Gastroesophageal sphincter (tissue), 4 donors: ENCODE results near the gene PRR23E. TPM values are rescaled to one million over a fixed set of nuclear protein-coding genes. Genes with fewer than 3 reads are reported as not detected.

Experiments
- ATAC-seq: fragments of 150-250 bp; one replicate; pipeline ENCODE4 v1.9.1; 2016; ENCODE audit warnings: mild to moderate bottlenecking, moderate library complexity
- H3K27ac ChIP-seq, 4 donors: fragments of 200-600 bp; sonication (generic) in 3 of 4; 1 replicate in 3 of 4; 2 replicates in 1 of 4; pipeline ENCODE4 v1.5.1; 2016 to 2019
- H3K27me3 ChIP-seq: fragments of 200-600 bp; sonication (generic); one replicate; pipeline ENCODE4 v1.5.1; 2019
- H3K36me3 ChIP-seq, 2 donors: fragments of 200-600 bp; sonication (generic); one replicate each; pipeline ENCODE4 v1.5.1; 2019; ENCODE audit warnings: control low read depth in 1 of 2
- H3K4me1 ChIP-seq, 3 donors: fragments of 200-600 bp; sonication (generic); 1 replicate in 2 of 3; 2 replicates in 1 of 3; pipeline ENCODE4 v1.5.1; 2016 to 2019; ENCODE audit warnings: control low read depth in 2 of 3
- H3K4me3 ChIP-seq, 2 donors: fragments of 200-600 bp; sonication (generic); one replicate each; pipeline ENCODE4 v1.5.1; 2019; ENCODE audit warnings: mild to moderate bottlenecking in 1 of 2, moderate library complexity in 1 of 2
- H3K9me3 ChIP-seq, 3 donors: fragments of 200-600 bp; sonication (generic); one replicate each; pipeline ENCODE4 v1.5.1; 2017 to 2019; ENCODE audit warnings: control low read depth in 2 of 3
- EP300 ChIP-seq: sonication (generic); formaldehyde crosslinking; IDR thresholded peaks from one replicate; pipeline ENCODE4 v1.6.1; 2017; ENCODE audit warnings: antibody characterized with exemption, mild to moderate bottlenecking
- POLR2A ChIP-seq, 2 donors: fragments of 450-650 bp; IDR thresholded peaks; one replicate each; pipeline ENCODE4 v1.6.1; 2017; ENCODE audit warnings: antibody characterized with exemption in 2 of 2, mild to moderate bottlenecking in 2 of 2, moderate library complexity in 1 of 2
- POLR2AphosphoS5 ChIP-seq: sonication (generic); formaldehyde crosslinking; IDR thresholded peaks from one replicate; pipeline ENCODE4 v1.6.1; 2017; ENCODE audit warnings: antibody characterized with exemption
- WGBS, 2 donors: methylation state at CpG; one replicate each; pipeline ENCODE4 v1.1.5; 2018; ENCODE audit warnings: low coverage in 1 of 2; 5-methylcytosine and 5-hydroxymethylcytosine counted together
- total RNA-seq, 4 donors: library from RNA; depleted of rRNA; stranded (reverse); fragments of >200 nt; gene quantifications; one replicate each; pipeline ENCODE4 v1.1.0, GENCODE V29; 2016
- TF ChIP-seq, protein P1 (sequence below), 4 experiments: fragments of 200-600 bp in 2 of 4; fragments of 450-650 bp in 2 of 4; sonication (generic) in 1 of 4; IDR thresholded peaks; one replicate each; pipeline ENCODE4 v1.5.1; 2017 to 2019; ENCODE audit warnings: antibody characterized with exemption in 4 of 4, mild to moderate bottlenecking in 2 of 4, moderate library complexity in 2 of 4

PRR23E gene
- total RNA-seq, 4 donors from 2014 or later = not detected

DNA sequence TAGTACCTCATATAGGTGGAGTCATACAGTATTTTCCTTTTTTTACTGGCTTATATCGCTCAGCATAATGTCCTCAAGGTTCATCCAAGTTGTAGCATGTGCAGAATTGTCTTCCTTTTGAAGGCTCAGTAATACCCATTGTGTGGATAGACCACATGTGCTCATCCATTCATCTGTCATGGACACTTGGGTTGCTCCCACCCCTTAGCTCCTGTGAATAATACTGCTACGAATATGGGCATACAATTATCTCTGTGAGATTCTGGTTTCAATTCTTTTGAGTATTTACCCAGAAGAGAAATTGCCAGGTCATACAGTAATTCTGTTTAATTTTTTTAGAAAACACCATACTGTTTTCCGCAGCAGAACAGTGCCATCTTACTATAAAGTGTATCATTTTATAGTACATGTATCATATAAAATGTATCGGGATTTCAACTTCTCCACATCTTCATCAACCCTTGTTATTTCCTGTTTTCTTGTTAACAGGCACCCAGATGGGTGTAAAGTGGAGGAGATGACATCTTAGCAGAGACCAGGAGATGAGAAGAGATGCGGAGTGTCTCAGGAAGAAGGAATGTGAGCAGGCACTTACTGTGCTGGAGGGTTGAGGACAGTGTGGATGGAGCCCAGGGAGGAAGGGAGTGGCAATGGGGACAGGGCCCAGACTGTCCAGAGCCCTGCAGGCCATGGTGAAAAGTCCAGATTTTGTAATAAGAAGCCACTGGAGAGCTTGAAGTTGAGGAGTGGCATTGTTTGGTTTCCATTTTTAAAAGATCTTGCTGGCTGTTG is 27.0 kb upstream of the PRR23E start:
- no peak for ATAC-seq
- Histone ChIP-seq H3K9me3 (no peaks in the 10 kb centered on the region), H3K27me3 (peaks cover 58% of the 10 kb centered on the region), H3K4me1 (no peaks in the 10 kb centered on the region), H3K4me3 (no peak overlapping the region), H3K36me3 (no peaks in the 10 kb centered on the region), H3K27ac (no peak overlapping the region)
- TF ChIP-seq, protein P1, sequence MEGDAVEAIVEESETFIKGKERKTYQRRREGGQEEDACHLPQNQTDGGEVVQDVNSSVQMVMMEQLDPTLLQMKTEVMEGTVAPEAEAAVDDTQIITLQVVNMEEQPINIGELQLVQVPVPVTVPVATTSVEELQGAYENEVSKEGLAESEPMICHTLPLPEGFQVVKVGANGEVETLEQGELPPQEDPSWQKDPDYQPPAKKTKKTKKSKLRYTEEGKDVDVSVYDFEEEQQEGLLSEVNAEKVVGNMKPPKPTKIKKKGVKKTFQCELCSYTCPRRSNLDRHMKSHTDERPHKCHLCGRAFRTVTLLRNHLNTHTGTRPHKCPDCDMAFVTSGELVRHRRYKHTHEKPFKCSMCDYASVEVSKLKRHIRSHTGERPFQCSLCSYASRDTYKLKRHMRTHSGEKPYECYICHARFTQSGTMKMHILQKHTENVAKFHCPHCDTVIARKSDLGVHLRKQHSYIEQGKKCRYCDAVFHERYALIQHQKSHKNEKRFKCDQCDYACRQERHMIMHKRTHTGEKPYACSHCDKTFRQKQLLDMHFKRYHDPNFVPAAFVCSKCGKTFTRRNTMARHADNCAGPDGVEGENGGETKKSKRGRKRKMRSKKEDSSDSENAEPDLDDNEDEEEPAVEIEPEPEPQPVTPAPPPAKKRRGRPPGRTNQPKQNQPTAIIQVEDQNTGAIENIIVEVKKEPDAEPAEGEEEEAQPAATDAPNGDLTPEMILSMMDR (IDR thresholded peaks at IDR 0.05) = no peak
- TF ChIP-seq POLR2A (IDR thresholded peaks at IDR 0.05) = no peak
- TF ChIP-seq POLR2AphosphoS5 = no peak
- no peak for TF ChIP-seq EP300
- 53 to 55% methylated on average over 4 to 5 of the region's 5 CpGs for WGBS, 2 donors

DNA sequence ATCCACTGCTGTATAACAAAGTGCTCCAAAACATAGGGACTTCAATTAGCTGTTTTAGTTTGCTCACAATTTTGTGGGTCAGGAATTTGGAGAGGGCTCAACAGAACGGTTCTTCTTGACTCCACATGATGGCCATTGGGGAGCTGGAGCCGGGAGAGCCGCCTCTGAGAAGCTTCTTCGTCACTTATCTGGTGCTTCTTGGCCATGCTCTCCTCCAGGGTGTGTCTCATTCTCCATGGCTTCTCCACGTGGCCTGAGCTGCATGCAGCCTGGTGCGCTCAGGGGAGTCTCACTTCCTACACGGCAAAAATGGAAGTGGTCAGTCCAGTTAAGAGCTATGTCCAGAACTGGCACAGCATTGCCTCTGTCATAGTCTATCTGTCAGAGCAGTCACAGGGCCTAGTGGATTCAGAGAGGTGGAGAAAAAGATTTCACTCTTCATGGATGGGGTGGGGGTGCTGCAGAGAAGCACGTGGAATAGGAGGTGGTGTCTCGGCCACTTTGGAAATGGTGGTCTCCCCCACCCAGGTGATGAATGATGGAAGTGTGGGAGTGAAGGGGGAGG is 26.3 kb upstream of the PRR23E start:
- TF ChIP-seq, protein P1 (IDR thresholded peaks at IDR 0.05) = no peak
- TF ChIP-seq POLR2A (IDR thresholded peaks at IDR 0.05) (no peak), EP300 (no peak), POLR2AphosphoS5 (no peak)

DNA sequence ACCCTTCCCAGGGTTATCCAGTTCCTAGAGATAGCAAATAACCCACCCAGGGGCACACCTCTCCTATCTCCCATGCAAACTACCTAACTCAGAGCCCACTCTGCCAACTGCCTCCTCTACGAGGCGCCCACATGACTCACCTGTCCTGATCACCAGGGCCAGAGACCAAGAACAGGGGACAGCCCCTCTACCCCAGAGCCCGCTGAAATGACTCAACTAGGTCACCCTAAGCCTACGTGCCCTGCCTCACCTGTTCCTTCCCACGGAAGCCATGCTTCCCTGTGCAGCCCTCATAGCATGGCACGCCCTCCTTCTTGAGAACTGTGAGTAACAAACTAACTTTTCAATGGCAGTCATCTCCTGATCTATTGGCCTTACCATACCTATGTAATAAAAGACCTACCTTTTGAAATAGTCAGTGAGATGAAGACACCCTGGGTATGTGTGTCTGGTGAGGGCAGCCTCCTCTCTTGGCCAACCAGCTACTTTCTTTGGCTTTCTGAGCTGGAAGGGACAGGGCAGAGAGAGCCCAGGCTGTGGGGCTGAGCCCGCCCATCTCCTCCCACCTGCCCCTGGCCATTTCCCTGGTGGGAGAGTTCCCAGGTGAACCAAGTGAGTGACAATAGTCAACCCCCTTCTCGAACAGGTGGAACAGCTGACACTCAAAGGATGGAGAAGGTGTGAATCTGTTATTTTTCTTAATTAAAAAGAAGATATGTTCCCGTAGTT is 25.5 kb upstream of the PRR23E start:
- Histone ChIP-seq H3K4me3 (no peak overlapping the region), H3K9me3 (no peaks in the 10 kb centered on the region), H3K27ac (no peak overlapping the region), H3K27me3 (peaks cover 68% of the 10 kb centered on the region), H3K4me1 (no peaks in the 10 kb centered on the region), H3K36me3 (no peaks in the 10 kb centered on the region)
- ATAC-seq = no peak
- no peak for TF ChIP-seq POLR2A (IDR thresholded peaks at IDR 0.05)
- TF ChIP-seq, protein P1 (IDR thresholded peaks at IDR 0.05) = no peak
- no peak for TF ChIP-seq POLR2AphosphoS5
- TF ChIP-seq EP300 = no peak
- 60 to 84% methylated on average over 6 to 8 of the region's 9 CpGs for WGBS, 2 donors

More for the DNA sequence above, 26.3 kb upstream of the PRR23E start:
- H3K27me3 ChIP-seq = peaks cover 59% of the 10 kb centered on the region
- H3K4me3 ChIP-seq = no peak overlapping the region
- no peak for ATAC-seq
- no peaks in the 10 kb centered on the region for H3K9me3 ChIP-seq
- H3K4me1 ChIP-seq = no peaks in the 10 kb centered on the region
- WGBS, 2 donors = 65 to 90% methylated on average over 4 to 6 of the region's 9 CpGs
- H3K27ac ChIP-seq = no peak overlapping the region
- no peaks in the 10 kb centered on the region for H3K36me3 ChIP-seq

DNA sequence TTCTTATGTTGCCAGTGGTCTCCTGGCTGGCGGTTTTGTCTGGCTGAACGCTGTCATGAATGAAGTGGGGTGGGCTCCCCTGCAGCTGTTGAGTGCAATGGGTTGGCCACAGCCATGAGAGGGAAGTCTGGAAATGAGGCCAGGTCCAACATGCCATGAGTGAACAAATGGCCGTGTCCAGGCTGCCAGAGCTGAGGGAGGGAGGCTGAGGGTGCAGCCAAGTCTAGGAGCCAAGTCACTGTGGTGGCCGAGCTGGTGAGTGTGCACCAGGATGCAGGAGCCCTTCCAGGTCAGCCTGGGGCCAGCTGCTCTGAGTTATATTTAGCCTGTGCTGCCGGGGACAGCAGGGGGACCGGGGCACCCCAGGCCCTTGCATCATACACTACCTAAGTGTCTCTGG is 24.7 kb upstream of the PRR23E start:
- TF ChIP-seq POLR2AphosphoS5 = no peak
- no peak for TF ChIP-seq POLR2A (IDR thresholded peaks at IDR 0.05)
- no peak for TF ChIP-seq EP300
- TF ChIP-seq, protein P1 (IDR thresholded peaks at IDR 0.05) = no peak
- H3K27me3 ChIP-seq = peaks cover 70% of the 10 kb centered on the region
- peaks cover 0 to 6% (median 0%) of the 10 kb centered on the region in 3 donors for H3K4me1 ChIP-seq
- no peak overlapping the region for H3K4me3 ChIP-seq
- H3K9me3 ChIP-seq = no peaks in the 10 kb centered on the region
- H3K36me3 ChIP-seq = no peaks in the 10 kb centered on the region
- 33% methylated on average over 2 of the region's 6 CpGs; no CpG with 5 or more reads in 1 of the 2 donors for WGBS, 2 donors
- H3K27ac ChIP-seq = no peak overlapping the region
- no peak for ATAC-seq
